Small intestine (tissue), 16 donors: Measurements from ENCODE around the gene ERVW-1. TPM values are rescaled to one million over a fixed set of nuclear protein-coding genes. Genes with fewer than 3 reads are reported as not detected.
"Not testable (repeated sequence)": the region's sequence is repeated elsewhere in the genome, so short reads cannot be mapped to it uniquely, and the experiment has no call there.

ENCODE experiments used
- DNase-seq, 2 donors: peaks; one replicate each; pipeline versions ENCODE4 v3.0.0 to v3.0.0-alpha.2; 2013
- FAIRE-seq: peaks from 2 replicates; lab custom pipeline; 2012; peaks lifted over from hg19 to GRCh38; lab: Jason Lieb, UNC
- H3K27ac ChIP-seq, 3 donors: one replicate each; pipeline ENCODE4 v1.5.1; 2013; ENCODE audit warnings: low read length in 2 of 3, mild to moderate bottlenecking in 2 of 3, control low read depth in 1 of 3, inconsistent platforms in 1 of 3, low read depth in 1 of 3, moderate library complexity in 1 of 3
- H3K27me3 ChIP-seq, 3 donors: one replicate each; pipeline ENCODE4 v1.6.1; 2013; ENCODE audit warnings: low read length in 3 of 3, inconsistent platforms in 1 of 3; ENCODE audit not compliant: control insufficient read depth in 3 of 3, insufficient read depth in 3 of 3
- H3K36me3 ChIP-seq, 3 donors: one replicate each; pipeline ENCODE4 v1.6.1; 2013; ENCODE audit warnings: low read length in 3 of 3, inconsistent platforms in 1 of 3, low read depth in 1 of 3, mild to moderate bottlenecking in 1 of 3, moderate library complexity in 1 of 3; ENCODE audit not compliant: control insufficient read depth in 3 of 3, insufficient read depth in 2 of 3
- H3K4me1 ChIP-seq, 3 donors: one replicate each; pipeline ENCODE4 v1.6.1; 2013; ENCODE audit warnings: low read length in 2 of 3, inconsistent platforms in 1 of 3, low read depth in 1 of 3, mild to moderate bottlenecking in 1 of 3, moderate library complexity in 1 of 3; ENCODE audit not compliant: control insufficient read depth in 3 of 3, insufficient read depth in 2 of 3
- H3K4me3 ChIP-seq, 3 donors: one replicate each; pipeline ENCODE4 v1.5.1; 2013; ENCODE audit warnings: low read length in 3 of 3, control low read depth in 1 of 3, inconsistent platforms in 1 of 3, low read depth in 1 of 3, mild to moderate bottlenecking in 1 of 3, moderate library complexity in 1 of 3
- H3K9me3 ChIP-seq, 2 donors: one replicate each; pipeline ENCODE4 v1.6.1; 2013; ENCODE audit warnings: low read depth in 1 of 2, low read length in 1 of 2; ENCODE audit not compliant: control insufficient read depth in 2 of 2, insufficient read depth in 1 of 2
- WGBS, 3 donors: extraction: QIAGEN DNeasy Blood & Tissue Kit; methylation state at CpG; one replicate each; pipeline ENCODE4 v1.1.7; 2013; 5-methylcytosine and 5-hydroxymethylcytosine counted together
- long read RNA-seq, 10 donors: transcript quantifications; one replicate each; lab custom pipeline, GENCODE V29; 2026
- polyA plus RNA-seq, 4 donors: library from polyadenylated mRNA; stranded (reverse) in 3 of 4; unstranded in 1 of 4; fragments of 200-250 nt in 3 of 4; fragments of 120-200 nt in 1 of 4; gene quantifications; one replicate each; pipeline versions ENCODE4 v1.2.1 to v1.2.3, GENCODE V29; 2013
- donor health status: healthy with polysubstance abuse.
- donor health status: control.
- donor health status: control.
- donor health status: Bipolar disorder and iron deficiency.
- donor health status: healthy.

ERVW-1 gene
- under 1 TPM in 2 of 4 donors, not detected in 2; 0.01 to 0.93 TPM for polyA plus RNA-seq
- long read RNA-seq, donor 1 = 0 reads
- long read RNA-seq, donor 2 = 0 reads
- long read RNA-seq, donor 3 = 0 reads
- long read RNA-seq, donor 4 = 0 reads
- long read RNA-seq, donor 5 = 0 reads
- long read RNA-seq, donor 6 = 0 reads
- long read RNA-seq, donor 7 = 0 reads
- long read RNA-seq, donor 8 = 0 reads
- long read RNA-seq, donor 9 = 0 reads
- long read RNA-seq, donor 10 = 0 reads

GRCh38 chr7:92477681-92478080 lies at the start of gene ERVW-1:
ERVW-1 (minus strand) TSS chr7:92477946; CDS start chr7:92470381, 7,565 bp downstream.
- H3K27ac ChIP-seq, FAIRE-seq, DNase-seq, H3K27me3 ChIP-seq, H3K4me1 ChIP-seq, H3K9me3 ChIP-seq, H3K4me3 ChIP-seq: not testable (repeated sequence)
- WGBS, 3 donors = 94 to 98% (median 95%) methylated on average over 11 of the region's 11 CpGs
- H3K36me3 ChIP-seq = peaks cover 0 to 11% (median 0%) of the 10 kb centered on the region in 3 donors

- Histone ChIP-seq H3K27me3 (no peaks in the 10 kb centered on the region), H3K4me3 (no peak overlapping the region), H3K9me3 (no peaks in the 10 kb centered on the region), H3K27ac (no peak overlapping the region), H3K4me1 (peaks cover 0 to 4% (median 3%) of the 10 kb centered on the region in 3 donors), H3K36me3 (peaks cover 0 to 7% (median 7%) of the 10 kb centered on the region in 3 donors)
- no peak for DNase-seq
- 89 to 94% (median 92%) methylated on average over 2 of the region's 2 CpGs for WGBS, 3 donors
- FAIRE-seq = no peak
These were observed 45.4 kb upstream of the ERVW-1 start for GRCh38 chr7:92523110-92523509.

GRCh38 chr7:92520024-92520423 lies 42.3 kb upstream of the ERVW-1 start:
- DNase-seq (no peak), FAIRE-seq (no peak)

GRCh38 chr7:92517631-92518030 lies 39.9 kb upstream of the ERVW-1 start:
- H3K9me3 ChIP-seq = no peaks in the 10 kb centered on the region
- FAIRE-seq = no peak
- DNase-seq = no peak
- no peak overlapping the region for H3K27ac ChIP-seq
- peaks cover 2 to 17% (median 15%) of the 10 kb centered on the region in 3 donors for H3K36me3 ChIP-seq
- no peaks in the 10 kb centered on the region for H3K27me3 ChIP-seq
- H3K4me1 ChIP-seq = no peaks in the 10 kb centered on the region
- no peak overlapping the region for H3K4me3 ChIP-seq
- 87 to 94% (median 90%) methylated on average over 3 of the region's 3 CpGs for WGBS, 3 donors

More at GRCh38 chr7:92520024-92520423, 42.3 kb upstream of the ERVW-1 start:
- H3K27ac ChIP-seq = no peak overlapping the region
- no peak overlapping the region for H3K4me3 ChIP-seq
- H3K36me3 ChIP-seq = peaks cover 2 to 15% (median 14%) of the 10 kb centered on the region in 3 donors
- H3K9me3 ChIP-seq = no peaks in the 10 kb centered on the region
- 72 to 87% (median 84%) methylated on average over 1 of the region's 1 CpG for WGBS, 3 donors
- no peaks in the 10 kb centered on the region for H3K4me1 ChIP-seq
- no peaks in the 10 kb centered on the region for H3K27me3 ChIP-seq

- FAIRE-seq = no peak
These were observed 35.6 kb upstream of the ERVW-1 start for GRCh38 chr7:92513167-92513902.

GRCh38 chr7:92508946-92509345 lies 31.2 kb upstream of the ERVW-1 start:
- no peaks in the 10 kb centered on the region for H3K27me3 ChIP-seq
- no peaks in the 10 kb centered on the region for H3K4me1 ChIP-seq
- no peak for DNase-seq
- 96 to 99% (median 98%) methylated on average over 5 of the region's 5 CpGs for WGBS, 3 donors
- peak; percentile 86 for FAIRE-seq
- H3K36me3 ChIP-seq = peaks cover 0 to 20% (median 3%) of the 10 kb centered on the region in 3 donors
- H3K9me3 ChIP-seq = no peaks in the 10 kb centered on the region
- H3K27ac ChIP-seq = no peak overlapping the region
- no peak overlapping the region for H3K4me3 ChIP-seq

More at GRCh38 chr7:92513167-92513902, 35.6 kb upstream of the ERVW-1 start:
- 63 to 64% (median 64%) methylated on average over 3 of the region's 3 CpGs for WGBS, 3 donors
- no peaks in the 10 kb centered on the region for H3K27me3 ChIP-seq
- no peaks in the 10 kb centered on the region for H3K4me1 ChIP-seq
- DNase-seq = no peak
- H3K36me3 ChIP-seq = peaks cover 2 to 17% (median 7%) of the 10 kb centered on the region in 3 donors
- H3K9me3 ChIP-seq = no peaks in the 10 kb centered on the region
- H3K4me3 ChIP-seq = no peak overlapping the region
- H3K27ac ChIP-seq = no peak overlapping the region

GRCh38 chr7:92506363-92506762 lies 28.6 kb upstream of the ERVW-1 start:
- no peak for FAIRE-seq
- no peak for DNase-seq
- 84 to 93% (median 90%) methylated on average over 2 of the region's 2 CpGs for WGBS, 3 donors
- Histone ChIP-seq H3K4me1 (no peaks in the 10 kb centered on the region), H3K27me3 (no peaks in the 10 kb centered on the region), H3K4me3 (no peak overlapping the region), H3K27ac (no peak overlapping the region), H3K9me3 (no peaks in the 10 kb centered on the region), H3K36me3 (peaks cover 0 to 21% (median 3%) of the 10 kb centered on the region in 3 donors)

GRCh38 chr7:92504563-92504962 lies 26.8 kb upstream of the ERVW-1 start:
- Histone ChIP-seq H3K4me3 (no peak overlapping the region), H3K9me3 (no peaks in the 10 kb centered on the region), H3K4me1 (no peaks in the 10 kb centered on the region), H3K36me3 (peaks cover 3 to 21% (median 3%) of the 10 kb centered on the region in 3 donors), H3K27ac (no peak overlapping the region), H3K27me3 (no peaks in the 10 kb centered on the region)
- FAIRE-seq = no peak
- no peak for DNase-seq
- WGBS, 3 donors = 91 to 95% (median 94%) methylated on average over 3 of the region's 3 CpGs
